Lower lobe of right lung (tissue), 2 donors: ENCODE measurements around the gene PRR36. TPM values are rescaled to one million over a fixed set of nuclear protein-coding genes. Genes with fewer than 3 reads are reported as not detected.
A peak's percentile ranks its signal among the peaks of the same experiment; 100 is the strongest.

Experiments used
- ATAC-seq, 2 donors: fragments of 200-7000 bp; cut with Tn5 transposase; one replicate each; pipeline ENCODE4 v1.9.1; 2020 to 2022; ENCODE audit warnings: mild to moderate bottlenecking in 2 of 2, moderate library complexity in 2 of 2
- DNase-seq: peaks from one replicate; pipeline ENCODE4 v3.0.0-alpha.2; 2020
- H3K27ac ChIP-seq: fragments of 200-600 bp; one replicate; pipeline ENCODE4 v1.8.0; 2022
- H3K27me3 ChIP-seq: fragments of 200-600 bp; one replicate; pipeline ENCODE4 v1.8.0; 2022; ENCODE audit warnings: low read depth
- H3K36me3 ChIP-seq: fragments of 200-600 bp; one replicate; pipeline ENCODE4 v1.8.0; 2022; ENCODE audit warnings: mild to moderate bottlenecking
- H3K4me1 ChIP-seq: fragments of 200-600 bp; one replicate; pipeline ENCODE4 v1.8.0; 2022
- H3K4me3 ChIP-seq: fragments of 200-600 bp; one replicate; pipeline ENCODE4 v1.8.0; 2022; ENCODE audit warnings: mild to moderate bottlenecking
- H3K9me3 ChIP-seq: fragments of 200-600 bp; one replicate; pipeline ENCODE4 v1.8.0; 2022
- intact Hi-C: fragments of 100-400 bp; cut with DNase I; formaldehyde crosslinking; loops from one replicate; pipeline ENCODE4 v1.11.0; 2022
- total RNA-seq: library from RNA; stranded (reverse); fragmentation: NEBNext Ultra II Directional; extraction: Animal tissue kit (Norgen Biotek cat#: 25700); gene quantifications from one replicate; pipeline ENCODE4 v1.2.1, GENCODE V29; 2021
- TF ChIP-seq, protein P1 (sequence below): fragments of 200-600 bp; IDR thresholded peaks from one replicate; pipeline ENCODE4 v1.8.0; 2022; ENCODE audit warnings: antibody characterized with exemption, mild to moderate bottlenecking
- donor health status: DM: no; HTN: yes; CAD: no; lungs with severe emphysema.

The PRR36 gene
- total RNA-seq, 1 donor from 2014 or later, result 2.5 TPM

DNA sequence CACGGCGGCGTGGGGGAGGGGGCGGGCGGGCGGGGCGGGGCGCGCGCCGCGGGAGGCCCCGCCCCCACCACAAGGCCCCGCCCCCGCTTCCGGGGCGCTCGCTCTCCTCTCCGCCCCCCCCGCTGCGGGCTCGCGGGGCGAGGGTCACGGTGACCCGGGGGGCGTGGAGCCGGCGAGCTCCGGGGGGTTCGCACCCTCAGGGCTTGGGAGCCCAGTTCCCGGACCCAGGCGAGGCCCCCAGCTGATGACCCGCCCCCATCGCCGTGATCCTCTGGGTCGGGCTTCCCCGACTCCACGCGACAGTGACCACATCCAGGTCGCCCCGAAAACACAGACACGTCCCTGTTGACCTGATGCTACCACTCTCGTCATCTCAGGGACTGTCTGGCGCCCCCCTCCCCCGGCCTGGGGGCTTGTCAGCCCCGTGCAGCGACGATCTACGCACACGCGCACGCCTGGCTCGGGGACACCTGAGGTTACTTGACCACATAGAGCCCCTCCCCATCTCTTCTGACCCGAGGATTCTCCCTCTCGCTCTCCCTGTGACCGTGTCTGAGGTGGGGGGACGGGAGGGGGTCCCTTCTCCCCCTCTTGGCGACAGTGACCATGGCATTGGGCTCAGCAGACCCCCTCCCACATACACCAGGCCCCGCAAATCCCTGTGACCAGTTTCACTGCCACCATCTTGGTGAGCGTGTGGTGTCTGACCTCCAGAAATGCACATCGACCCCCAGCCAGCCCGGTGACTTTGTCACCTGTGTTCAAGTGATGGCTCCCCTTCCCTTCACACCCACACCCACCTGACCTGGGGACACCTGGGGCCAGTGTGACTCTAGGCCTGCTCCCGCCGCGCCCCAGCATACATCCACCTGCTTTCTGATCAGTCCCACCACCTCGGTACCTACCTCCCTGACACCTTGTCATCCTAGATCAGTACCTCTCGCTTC lies 30.2 kb upstream of the PRR36 start:
- TF ChIP-seq, protein P1, sequence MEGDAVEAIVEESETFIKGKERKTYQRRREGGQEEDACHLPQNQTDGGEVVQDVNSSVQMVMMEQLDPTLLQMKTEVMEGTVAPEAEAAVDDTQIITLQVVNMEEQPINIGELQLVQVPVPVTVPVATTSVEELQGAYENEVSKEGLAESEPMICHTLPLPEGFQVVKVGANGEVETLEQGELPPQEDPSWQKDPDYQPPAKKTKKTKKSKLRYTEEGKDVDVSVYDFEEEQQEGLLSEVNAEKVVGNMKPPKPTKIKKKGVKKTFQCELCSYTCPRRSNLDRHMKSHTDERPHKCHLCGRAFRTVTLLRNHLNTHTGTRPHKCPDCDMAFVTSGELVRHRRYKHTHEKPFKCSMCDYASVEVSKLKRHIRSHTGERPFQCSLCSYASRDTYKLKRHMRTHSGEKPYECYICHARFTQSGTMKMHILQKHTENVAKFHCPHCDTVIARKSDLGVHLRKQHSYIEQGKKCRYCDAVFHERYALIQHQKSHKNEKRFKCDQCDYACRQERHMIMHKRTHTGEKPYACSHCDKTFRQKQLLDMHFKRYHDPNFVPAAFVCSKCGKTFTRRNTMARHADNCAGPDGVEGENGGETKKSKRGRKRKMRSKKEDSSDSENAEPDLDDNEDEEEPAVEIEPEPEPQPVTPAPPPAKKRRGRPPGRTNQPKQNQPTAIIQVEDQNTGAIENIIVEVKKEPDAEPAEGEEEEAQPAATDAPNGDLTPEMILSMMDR, result no peak
- Histone ChIP-seq H3K27ac (peak overlapping the region; percentile 81), H3K4me1 (peaks cover 44% of the 10 kb centered on the region), H3K36me3 (peaks cover 14% of the 10 kb centered on the region), H3K4me3 (peak overlapping the region; percentile 88), H3K9me3 (no peaks in the 10 kb centered on the region), H3K27me3 (no peaks in the 10 kb centered on the region)
- DNase-seq (peak; percentile 77), ATAC-seq (peak; percentile 51 to 61)
- intact Hi-C loops, result no loop called here

DNA sequence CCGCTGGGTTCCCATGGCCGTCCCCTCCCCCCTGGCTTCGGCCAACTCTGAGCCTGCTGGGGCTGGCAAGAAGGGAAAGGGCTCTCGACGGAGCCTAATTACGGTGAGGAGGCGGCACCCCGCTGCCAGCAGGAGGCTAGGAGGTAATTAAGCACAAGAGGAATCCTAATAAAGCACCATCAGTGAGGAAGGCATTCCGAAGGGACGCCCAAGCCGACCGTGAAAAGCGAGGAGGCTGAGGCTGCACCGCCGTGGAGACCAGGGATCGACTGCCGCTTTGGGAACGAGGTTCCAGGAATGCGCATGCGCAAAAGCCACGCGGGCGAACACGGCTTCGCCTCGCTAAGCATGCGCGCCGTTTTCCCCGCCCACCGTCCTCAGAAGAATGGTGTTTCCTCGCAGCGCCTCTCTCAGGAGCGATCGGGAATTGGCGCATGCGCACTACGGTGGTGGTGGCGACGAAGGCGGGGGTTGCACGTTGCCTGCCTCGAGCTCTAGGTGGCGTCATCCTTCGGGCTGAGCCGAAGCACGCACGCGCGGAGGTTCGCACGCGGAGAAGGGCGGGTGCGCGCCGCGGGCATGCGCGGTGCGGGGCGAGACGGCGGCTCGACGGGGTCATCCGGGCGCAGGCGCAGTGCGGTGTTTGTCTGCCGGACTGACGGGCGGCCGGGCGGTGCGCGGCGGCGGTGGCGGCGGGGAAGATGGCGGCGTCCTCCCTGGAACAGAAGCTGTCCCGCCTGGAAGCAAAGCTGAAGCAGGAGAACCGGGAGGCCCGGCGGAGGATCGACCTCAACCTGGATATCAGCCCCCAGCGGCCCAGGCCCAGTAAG lies 29.3 kb upstream of the PRR36 start, which contains the start of gene MAP2K7:
Gene MAP2K7 (plus strand): TSS at position 634 of the 830 bp plus-strand sequence. CDS start 68 bp downstream, at position 702.
- TF ChIP-seq, protein P1, result peak; percentile 64
- ATAC-seq (peak; percentile 92 to 95), DNase-seq (peak; percentile 100)
- intact Hi-C loops, result no loop called here
- Histone ChIP-seq H3K4me1 (peaks cover 44% of the 10 kb centered on the region), H3K36me3 (peaks cover 9% of the 10 kb centered on the region), H3K27ac (peak within 1 kb of the TSS; percentile 81), H3K9me3 (no peaks in the 10 kb centered on the region), H3K27me3 (no peaks in the 10 kb centered on the region), H3K4me3 (peak within 1 kb of the TSS; percentile 88)

DNA sequence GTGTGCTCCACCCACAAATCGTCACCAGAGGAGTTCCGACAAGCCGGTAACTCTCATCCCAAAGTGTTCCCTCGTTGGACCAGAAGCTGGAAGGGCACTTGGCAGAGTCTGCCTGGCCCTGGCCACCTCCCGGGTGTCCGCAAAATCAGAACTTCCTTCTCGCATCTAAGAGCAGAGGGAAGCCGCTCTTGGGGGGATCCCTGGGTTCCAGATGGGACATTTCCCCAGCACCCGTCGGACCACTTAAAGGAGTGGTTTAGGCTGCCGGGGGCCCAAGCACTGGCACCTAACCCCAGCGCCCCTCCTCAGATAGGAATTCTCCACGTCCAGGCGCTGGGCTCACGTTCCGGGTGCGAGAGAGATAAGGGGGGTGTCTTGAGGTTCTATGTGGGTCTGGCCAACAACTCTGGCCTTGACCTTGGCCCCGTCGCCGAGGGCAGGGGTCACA lies 28.6 kb upstream of the PRR36 start:
- TF ChIP-seq, protein P1, result no peak
- no peaks in the 10 kb centered on the region for H3K9me3 ChIP-seq
- ATAC-seq (peak; percentile 7 to 41), DNase-seq (no peak)
- peaks cover 9% of the 10 kb centered on the region for H3K36me3 ChIP-seq
- peaks cover 44% of the 10 kb centered on the region for H3K4me1 ChIP-seq
- intact Hi-C loops, result no loop called here
- H3K27me3 ChIP-seq, result no peaks in the 10 kb centered on the region
- H3K27ac ChIP-seq, result peak overlapping the region; percentile 81
- H3K4me3 ChIP-seq, result peak overlapping the region; percentile 88

DNA sequence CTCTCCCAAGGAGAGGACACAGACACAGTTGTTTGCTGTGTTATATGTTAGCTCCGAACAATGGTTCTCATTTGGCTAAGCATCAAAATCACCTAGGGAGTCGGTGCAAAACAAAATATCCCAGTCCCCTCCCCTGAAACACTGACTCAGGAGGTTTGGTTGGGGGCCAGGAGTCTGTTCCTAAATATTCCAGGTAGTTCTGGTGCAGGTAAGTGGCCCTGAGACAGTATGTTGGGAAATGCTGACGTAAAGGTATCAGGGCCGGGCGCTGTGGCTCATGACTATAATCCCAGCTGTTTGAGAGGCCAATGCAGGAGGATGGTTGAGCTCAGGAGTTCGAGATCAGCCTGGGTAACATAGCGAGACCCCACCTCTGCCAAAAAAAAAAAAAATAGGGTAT lies 27.1 kb upstream of the PRR36 start:
- Histone ChIP-seq H3K4me3 (no peak overlapping the region), H3K4me1 (peaks cover 34% of the 10 kb centered on the region), H3K36me3 (peaks cover 7% of the 10 kb centered on the region), H3K27ac (no peak overlapping the region), H3K9me3 (no peaks in the 10 kb centered on the region), H3K27me3 (no peaks in the 10 kb centered on the region)
- TF ChIP-seq, protein P1, result no peak
- intact Hi-C loops, result no loop called here
- ATAC-seq (no peak), DNase-seq (no peak)

DNA sequence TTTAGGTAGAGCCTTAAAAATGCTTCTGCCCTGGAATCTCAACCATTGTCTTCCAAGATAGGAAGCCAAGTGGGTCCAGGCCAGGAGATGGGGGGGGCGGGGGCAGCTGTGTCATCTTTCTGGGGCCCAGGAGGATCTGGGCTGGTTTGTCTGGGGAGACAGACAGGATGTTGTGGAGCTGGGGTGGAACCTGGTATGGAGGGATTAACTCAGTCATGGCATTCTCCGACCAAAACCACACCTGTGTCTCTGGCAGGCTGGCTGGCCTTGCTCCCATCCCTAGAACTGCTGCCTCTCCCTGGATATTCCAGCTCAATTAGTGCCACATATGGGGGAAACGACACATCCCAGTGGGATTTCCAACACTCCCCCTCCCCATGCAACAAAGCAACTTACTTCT lies 26.7 kb upstream of the PRR36 start:
- no peak for DNase-seq
- H3K4me1 ChIP-seq, result peaks cover 30% of the 10 kb centered on the region
- H3K27me3 ChIP-seq, result no peaks in the 10 kb centered on the region
- TF ChIP-seq, protein P1, result no peak
- H3K36me3 ChIP-seq, result peaks cover 3% of the 10 kb centered on the region
- H3K4me3 ChIP-seq, result no peak overlapping the region
- no peaks in the 10 kb centered on the region for H3K9me3 ChIP-seq
- no peak overlapping the region for H3K27ac ChIP-seq
- intact Hi-C loops, result no loop called here
- no peak for ATAC-seq
